Activated T-cell treated with anti-CD3 and anti-CD28 coated beads, Interleukin-2, amount 50 U/mL, for 48 hours (primary cell): ENCODE results near the gene TGFB1I1.
"Not testable (repeated sequence)": the region's sequence is repeated elsewhere in the genome, so short reads cannot be mapped to it uniquely, and the experiment has no call there.

ENCODE experiments used
- DNase-seq, 2 experiments: peaks; one replicate each; pipeline ENCODE4 v3.0.0-alpha.2; 2020

Gene TGFB1I1

DNA sequence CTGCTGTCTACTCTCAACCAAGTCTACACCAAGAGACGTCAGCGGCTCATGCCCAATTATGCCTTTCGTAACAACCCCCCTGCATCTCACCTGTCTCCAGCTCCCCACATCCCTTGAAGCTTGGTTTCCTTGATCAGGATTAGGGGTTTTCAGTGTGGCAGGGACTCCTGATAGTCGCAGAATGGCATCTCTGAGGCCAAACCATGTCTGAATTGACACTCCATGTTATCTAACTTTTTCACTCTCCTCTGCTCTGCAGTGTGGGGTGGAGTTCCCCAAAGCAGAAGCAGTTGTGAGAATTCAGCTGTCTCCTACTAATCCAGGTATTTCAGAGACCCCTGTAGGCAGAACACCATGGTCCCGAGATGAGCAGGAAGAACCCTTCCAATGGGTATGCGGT is 50.1 kb downstream of the TGFB1I1 start:
- DNase-seq = no peak

DNA sequence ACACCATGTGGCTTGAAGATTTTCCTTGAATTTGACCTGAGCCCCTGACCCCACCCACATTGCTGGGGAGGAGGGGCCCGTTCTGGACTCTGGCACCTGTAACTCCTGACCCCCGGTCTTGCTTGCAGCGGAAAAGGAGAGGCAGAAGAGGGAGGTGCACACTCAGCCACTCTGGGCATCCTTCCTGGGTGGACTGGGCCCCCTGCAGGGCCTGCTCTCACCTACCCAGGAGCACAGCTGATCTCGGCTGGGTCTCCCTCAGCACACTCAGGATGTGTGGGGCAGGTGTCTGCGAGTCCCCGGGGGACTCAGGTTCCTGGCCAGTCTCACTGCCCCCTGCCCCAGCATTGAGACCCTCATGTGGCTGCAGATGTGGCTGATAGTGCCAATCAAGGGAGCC is 51.8 kb downstream of the TGFB1I1 start:
- not testable (repeated sequence) for DNase-seq

DNA sequence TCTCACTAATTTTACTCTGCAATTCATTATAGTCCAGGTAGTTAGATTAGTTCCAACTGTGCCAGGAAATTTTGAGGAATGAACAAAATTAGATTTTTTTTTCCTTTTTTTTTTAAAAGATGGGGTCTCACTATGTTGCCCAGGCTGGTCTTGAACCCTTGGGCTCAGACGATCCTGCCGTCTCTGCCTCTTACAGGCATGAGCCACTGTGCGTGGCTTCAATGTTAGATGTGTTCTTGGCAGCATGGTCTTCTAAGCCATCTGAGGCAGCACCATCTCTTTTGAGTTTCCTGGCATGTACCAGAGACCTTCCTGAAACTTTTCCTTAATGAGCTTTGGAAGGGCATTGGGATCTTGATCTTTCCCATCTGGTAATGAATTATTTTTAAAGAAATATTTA is 53.2 kb downstream of the TGFB1I1 start:
- DNase-seq = no peak
